GM23338 (cell line): ENCODE results near the gene CEACAM3. TPM values are rescaled to one million over a fixed set of nuclear protein-coding genes. Genes with fewer than 3 reads are reported as not detected.
"Not testable (repeated sequence)": the region's sequence is repeated elsewhere in the genome, so short reads cannot be mapped to it uniquely, and the experiment has no call there.

Experiments
- ATAC-seq: fragments of 200-7000 bp; cut with Tn5 transposase; 3 replicates; pipeline ENCODE4 v1.9.1; 2020
- DNase-seq: peaks from one replicate; pipeline ENCODE4 v3.0.0-alpha.2; 2015; ENCODE audit warnings: low spot score
- H2AFZ ChIP-seq: fragments of 200-600 bp; sonication (generic); 2 replicates; pipeline ENCODE4 v1.8.0; 2016; ENCODE audit warnings: antibody characterized with exemption, mild to moderate bottlenecking, moderate library complexity
- H3F3A ChIP-seq: fragments of 200-600 bp; sonication (generic); replicated peaks from 2 replicates; pipeline ENCODE4 v1.8.0; 2017; ENCODE audit warnings: antibody characterized with exemption, mixed run types, low read depth
- H3K27ac ChIP-seq: fragments of 200-600 bp; sonication (generic); 2 replicates; pipeline ENCODE4 v1.6.1; 2016; ENCODE audit warnings: low read depth
- H3K27me3 ChIP-seq: fragments of 200-600 bp; sonication (generic); 2 replicates; pipeline ENCODE4 v1.8.0; 2016; ENCODE audit warnings: mild to moderate bottlenecking, mixed run types, moderate library complexity; ENCODE audit not compliant: insufficient read depth
- H3K36me3 ChIP-seq: fragments of 200-600 bp; sonication (generic); 2 replicates; pipeline ENCODE4 v1.8.0; 2016; ENCODE audit warnings: mild to moderate bottlenecking; ENCODE audit not compliant: insufficient read depth
- H3K4me1 ChIP-seq: fragments of 200-600 bp; sonication (generic); 2 replicates; pipeline ENCODE4 v1.8.0; 2016; ENCODE audit warnings: mild to moderate bottlenecking, moderate library complexity; ENCODE audit not compliant: insufficient read depth
- H3K4me2 ChIP-seq: fragments of 200-600 bp; sonication (generic); 2 replicates; pipeline ENCODE4 v1.7.1; 2017; ENCODE audit warnings: mixed run types
- H3K4me3 ChIP-seq: fragments of 200-600 bp; sonication (generic); 2 replicates; pipeline ENCODE4 v1.6.1; 2016; ENCODE audit warnings: mixed run types
- H3K79me2 ChIP-seq: fragments of 200-600 bp; sonication (generic); replicated peaks from 2 replicates; pipeline ENCODE4 v1.8.0; 2017; ENCODE audit warnings: mild to moderate bottlenecking; ENCODE audit not compliant: insufficient read depth
- H3K9me2 ChIP-seq: fragments of 200-600 bp; sonication (generic); 2 replicates; pipeline ENCODE4 v1.8.0; 2017; ENCODE audit not compliant: insufficient read depth
- H4K20me1 ChIP-seq: fragments of 200-600 bp; sonication (generic); replicated peaks from 2 replicates; pipeline ENCODE4 v1.8.0; 2017; ENCODE audit warnings: mild to moderate bottlenecking; ENCODE audit not compliant: insufficient read depth
- H3K27ac Mint-ChIP-seq: 2 replicates; pipeline ENCODE4 v1.8.0; 2020; ENCODE audit warnings: inconsistent platforms, mild to moderate bottlenecking, moderate library complexity, mixed read lengths
- H3K27me3 Mint-ChIP-seq: 3 replicates; pipeline ENCODE4 v1.8.0; 2022; ENCODE audit warnings: low read depth, mild to moderate bottlenecking, moderate library complexity, mixed read lengths, inconsistent platforms; ENCODE audit not compliant: insufficient read depth, poor library complexity
- H3K36me3 Mint-ChIP-seq: 3 replicates; pipeline ENCODE4 v1.8.0; 2021; ENCODE audit warnings: low read depth, mild to moderate bottlenecking, inconsistent platforms, moderate library complexity, mixed read lengths
- H3K4me1 Mint-ChIP-seq: 3 replicates; pipeline ENCODE4 v1.8.0; 2020; ENCODE audit warnings: mild to moderate bottlenecking, inconsistent platforms, mixed read lengths
- H3K4me3 Mint-ChIP-seq: 3 replicates; pipeline ENCODE4 v1.8.0; 2021; ENCODE audit warnings: moderate library complexity, mild to moderate bottlenecking, inconsistent platforms, mixed read lengths
- H3K9me3 Mint-ChIP-seq: 3 replicates; pipeline ENCODE4 v1.8.0; 2020; ENCODE audit warnings: moderate library complexity, mild to moderate bottlenecking, inconsistent platforms, mixed read lengths
- CTCF ChIP-seq, 2 experiments: fragments of 200-600 bp in 1 of 2; sonication (generic) in 1 of 2; conservative IDR thresholded peaks; 2 replicates each; pipeline versions ENCODE4 v1.5.1 to v1.6.1; 2016 to 2017; ENCODE audit warnings: antibody characterized with exemption in 2 of 2, low read depth in 2 of 2, mild to moderate bottlenecking in 2 of 2, moderate library complexity in 1 of 2
- STAT1 ChIP-seq: IDR thresholded peaks from one replicate; pipeline ENCODE4 v1.6.1; 2016; ENCODE audit warnings: antibody characterized with exemption; ENCODE audit not compliant: unreplicated experiment
- ZNF114 ChIP-seq: fragments of 250-450 bp; sonication (Bioruptor Pico); IDR thresholded peaks from 2 replicates; pipeline ENCODE4 v1.5.0; 2020; ENCODE audit warnings: mild to moderate bottlenecking, moderate library complexity
- polyA plus RNA-seq: library from polyadenylated mRNA; unstranded; fragments of >200 nt; fragmentation: Nextera tagmentation; extraction: Ambion mirVana; gene quantifications from 2 replicates; pipeline ENCODE4 v1.2.1, GENCODE V29; 2016
- total RNA-seq: library from RNA; depleted of rRNA; stranded (reverse); fragments of >200 nt; shearing (Covaris generic); gene quantifications from 2 replicates; pipeline ENCODE4 v1.2.3, GENCODE V29; 2014

The CEACAM3 gene
- total and polyA plus RNA-seq, 2 experiments from 2014 or later: not detected

GRCh38 chr19:41785653-41786052, 10.7 kb upstream of the CEACAM3 start:
- Histone ChIP-seq H3K79me2 (no peaks in the 10 kb centered on the region), H2AFZ (peak overlapping the region; percentile 25), H3F3A (no peaks in the 10 kb centered on the region), H3K4me2 (peak overlapping the region; percentile 59), H4K20me1 (no peaks in the 10 kb centered on the region), H3K4me1 (no peaks in the 10 kb centered on the region), H3K4me3 (peak overlapping the region; percentile 44), H3K27me3 (peaks cover 18% of the 10 kb centered on the region; the same call in 1 of the 2 replicates), H3K36me3 (no peaks in the 10 kb centered on the region), H3K27ac (no peak overlapping the region), H3K9me2 (no peaks in the 10 kb centered on the region)
- Mint-ChIP-seq H3K4me3 (peak overlapping the region; percentile 60), H3K27ac (no peak overlapping the region), H3K27me3 (peaks cover 18% of the 10 kb centered on the region), H3K4me1 (peaks cover 10% of the 10 kb centered on the region), H3K9me3 (no peaks in the 10 kb centered on the region), H3K36me3 (no peaks in the 10 kb centered on the region)
- peak; percentile 93 for DNase-seq
- ATAC-seq: peak; percentile 92
- TF ChIP-seq STAT1 (no peak), CTCF (conservative IDR thresholded peaks at IDR 0.05; ENCODE audit: low read depth in 2 of 2) (peak; percentile 85 to 96)

- no peak overlapping the region for H3K4me3 Mint-ChIP-seq
- Histone ChIP-seq H2AFZ (no peak overlapping the region), H3K4me1 (no peaks in the 10 kb centered on the region), H3F3A (no peaks in the 10 kb centered on the region), H3K27ac (no peak overlapping the region), H3K79me2 (no peaks in the 10 kb centered on the region), H3K27me3 (peaks cover 18% of the 10 kb centered on the region; the same call in 1 of the 2 replicates), H3K9me2 (no peaks in the 10 kb centered on the region), H3K4me2 (no peak overlapping the region), H3K36me3 (no peaks in the 10 kb centered on the region), H4K20me1 (no peaks in the 10 kb centered on the region), H3K4me3 (no peak overlapping the region)
- H3K9me3 Mint-ChIP-seq: no peaks in the 10 kb centered on the region
- no peak overlapping the region for H3K27ac Mint-ChIP-seq
- TF ChIP-seq ZNF114 (CRISPR knock-in tag) (no peak), STAT1 (no peak)
- H3K27me3 Mint-ChIP-seq: peaks cover 18% of the 10 kb centered on the region
- peaks cover 10% of the 10 kb centered on the region for H3K4me1 Mint-ChIP-seq
- no peaks in the 10 kb centered on the region for H3K36me3 Mint-ChIP-seq
- DNase-seq (no peak), ATAC-seq (no peak)
These were observed 9.3 kb upstream of the CEACAM3 start for GRCh38 chr19:41787055-41787454.

GRCh38 chr19:41788518-41788917, 7.9 kb upstream of the CEACAM3 start:
- not testable (repeated sequence) for H3K27ac Mint-ChIP-seq, H3K9me3 Mint-ChIP-seq, H4K20me1 ChIP-seq, H3K79me2 ChIP-seq, H3K9me2 ChIP-seq, H2AFZ ChIP-seq, H3F3A ChIP-seq, H3K4me3 ChIP-seq, H3K4me3 Mint-ChIP-seq, DNase-seq, ATAC-seq, H3K36me3 ChIP-seq, H3K4me1 ChIP-seq, H3K4me2 ChIP-seq, H3K36me3 Mint-ChIP-seq, H3K27ac ChIP-seq
- Mint-ChIP-seq H3K4me1 (peaks cover 12% of the 10 kb centered on the region), H3K27me3 (peaks cover 21% of the 10 kb centered on the region)
- H3K27me3 ChIP-seq: peaks cover 18% of the 10 kb centered on the region; the same call in 1 of the 2 replicates

- not testable (repeated sequence) for DNase-seq, H3K4me1 ChIP-seq, H3K9me2 ChIP-seq, H4K20me1 ChIP-seq, H3K4me3 ChIP-seq, H3F3A ChIP-seq, ATAC-seq, H3K36me3 Mint-ChIP-seq, H3K79me2 ChIP-seq, H3K36me3 ChIP-seq, H3K4me3 Mint-ChIP-seq, H3K9me3 Mint-ChIP-seq, H3K27ac Mint-ChIP-seq, H3K4me2 ChIP-seq, H3K27ac ChIP-seq, H2AFZ ChIP-seq
- Mint-ChIP-seq H3K4me1 (peaks cover 12% of the 10 kb centered on the region), H3K27me3 (peaks cover 21% of the 10 kb centered on the region)
- peaks cover 18% of the 10 kb centered on the region; the same call in 1 of the 2 replicates for H3K27me3 ChIP-seq
These were observed 7.3 kb upstream of the CEACAM3 start for GRCh38 chr19:41789053-41789452.
